MM.1S (cell line): ENCODE results near the gene TADA2B.

Experiments used
- DNase-seq: peaks from one replicate; pipeline ENCODE4 v3.0.0-alpha.2; 2015
- H2AFZ ChIP-seq: fragments of 300-600 bp; sonication (generic); 2 replicates; pipeline ENCODE4 v1.6.0; 2016; ENCODE audit warnings: antibody characterized with exemption, low read length
- H3F3A ChIP-seq: fragments of 300-600 bp; sonication (generic); 2 replicates; pipeline ENCODE4 v1.6.1; 2016; ENCODE audit warnings: mild to moderate bottlenecking, antibody characterized with exemption, low read length, moderate library complexity, mixed read lengths; ENCODE audit not compliant: insufficient read depth
- H3K27ac ChIP-seq: fragments of 300-600 bp; sonication (generic); 2 replicates; pipeline ENCODE4 v1.5.1; 2016; ENCODE audit warnings: mild to moderate bottlenecking, low read length
- H3K27me3 ChIP-seq: fragments of 300-600 bp; sonication (generic); replicated peaks from 2 replicates; pipeline ENCODE4 v1.6.0; 2016; ENCODE audit warnings: low read length; ENCODE audit not compliant: insufficient read depth
- H3K36me3 ChIP-seq: fragments of 300-600 bp; sonication (generic); replicated peaks from 2 replicates; pipeline ENCODE4 v1.6.1; 2016; ENCODE audit warnings: mild to moderate bottlenecking, low read length, mixed read lengths; ENCODE audit not compliant: insufficient read depth
- H3K4me1 ChIP-seq: fragments of 300-600 bp; sonication (generic); 2 replicates; pipeline ENCODE4 v1.6.1; 2016; ENCODE audit warnings: low read length, mixed read lengths
- H3K4me2 ChIP-seq: fragments of 300-600 bp; sonication (generic); 2 replicates; pipeline ENCODE4 v1.6.0; 2016; ENCODE audit warnings: low read depth, low read length
- H3K4me3 ChIP-seq: fragments of 300-600 bp; sonication (generic); 2 replicates; pipeline ENCODE4 v1.5.1; 2016; ENCODE audit warnings: low read length, mixed read lengths
- H3K79me2 ChIP-seq: fragments of 300-600 bp; sonication (generic); 2 replicates; pipeline ENCODE4 v1.6.1; 2016; ENCODE audit warnings: mixed run types, low read length, mixed read lengths
- H3K9ac ChIP-seq: fragments of 300-600 bp; sonication (generic); 2 replicates; pipeline ENCODE4 v1.6.1; 2016; ENCODE audit warnings: low read length, mixed read lengths
- H3K9me2 ChIP-seq: fragments of 300-600 bp; sonication (generic); replicated peaks from 2 replicates; pipeline ENCODE4 v1.6.1; 2016; ENCODE audit warnings: mild to moderate bottlenecking, low read length, mixed read lengths; ENCODE audit not compliant: insufficient read depth
- H3K9me3 ChIP-seq: fragments of 300-600 bp; sonication (generic); replicated peaks from 2 replicates; pipeline ENCODE4 v1.6.1; 2016; ENCODE audit warnings: mild to moderate bottlenecking, low read length, mixed read lengths; ENCODE audit not compliant: insufficient read depth
- H4K20me1 ChIP-seq: fragments of 300-600 bp; sonication (generic); 2 replicates; pipeline ENCODE4 v1.6.1; 2016; ENCODE audit warnings: mild to moderate bottlenecking, low read length, moderate library complexity, mixed read lengths; ENCODE audit not compliant: insufficient read depth
- EZH2 ChIP-seq: fragments of 300-600 bp; sonication (generic); optimal IDR thresholded peaks from 2 replicates; pipeline ENCODE3; 2017; ENCODE audit warnings: low read depth, mild to moderate bottlenecking, antibody characterized with exemption, low read length, mixed read lengths
- EZH2phosphoT487 ChIP-seq: fragments of 300-600 bp; sonication (generic); IDR thresholded peaks from 2 replicates; pipeline ENCODE4 v1.6.1; 2018; ENCODE audit warnings: antibody characterized with exemption, low read length
- TF ChIP-seq, protein P1 (sequence below): fragments of 300-600 bp; sonication (generic); IDR thresholded peaks from 2 replicates; pipeline ENCODE4 v1.5.1; 2016; ENCODE audit warnings: antibody characterized with exemption, low read length, mixed read lengths

TADA2B gene

GRCh38 chr4:7103031-7103606 lies 59.9 kb downstream of the TADA2B start:
- Histone ChIP-seq H3K4me1 (no peaks in the 10 kb centered on the region), H3K9me2 (no peaks in the 10 kb centered on the region), H3K27ac (no peak overlapping the region), H3K79me2 (no peaks in the 10 kb centered on the region), H3K27me3 (peaks cover 77% of the 10 kb centered on the region), H2AFZ (peak overlapping the region; percentile 43), H3K9me3 (no peaks in the 10 kb centered on the region), H4K20me1 (no peaks in the 10 kb centered on the region), H3K9ac (no peak overlapping the region), H3K4me3 (peak overlapping the region; percentile 47), H3K36me3 (no peaks in the 10 kb centered on the region), H3F3A (no peaks in the 10 kb centered on the region), H3K4me2 (peak overlapping the region; percentile 92)
- TF ChIP-seq, protein P1, sequence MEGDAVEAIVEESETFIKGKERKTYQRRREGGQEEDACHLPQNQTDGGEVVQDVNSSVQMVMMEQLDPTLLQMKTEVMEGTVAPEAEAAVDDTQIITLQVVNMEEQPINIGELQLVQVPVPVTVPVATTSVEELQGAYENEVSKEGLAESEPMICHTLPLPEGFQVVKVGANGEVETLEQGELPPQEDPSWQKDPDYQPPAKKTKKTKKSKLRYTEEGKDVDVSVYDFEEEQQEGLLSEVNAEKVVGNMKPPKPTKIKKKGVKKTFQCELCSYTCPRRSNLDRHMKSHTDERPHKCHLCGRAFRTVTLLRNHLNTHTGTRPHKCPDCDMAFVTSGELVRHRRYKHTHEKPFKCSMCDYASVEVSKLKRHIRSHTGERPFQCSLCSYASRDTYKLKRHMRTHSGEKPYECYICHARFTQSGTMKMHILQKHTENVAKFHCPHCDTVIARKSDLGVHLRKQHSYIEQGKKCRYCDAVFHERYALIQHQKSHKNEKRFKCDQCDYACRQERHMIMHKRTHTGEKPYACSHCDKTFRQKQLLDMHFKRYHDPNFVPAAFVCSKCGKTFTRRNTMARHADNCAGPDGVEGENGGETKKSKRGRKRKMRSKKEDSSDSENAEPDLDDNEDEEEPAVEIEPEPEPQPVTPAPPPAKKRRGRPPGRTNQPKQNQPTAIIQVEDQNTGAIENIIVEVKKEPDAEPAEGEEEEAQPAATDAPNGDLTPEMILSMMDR, result no peak
- TF ChIP-seq EZH2phosphoT487, result no peak
- TF ChIP-seq EZH2, result no peak
- DNase-seq, result peak; percentile 36

DNA sequence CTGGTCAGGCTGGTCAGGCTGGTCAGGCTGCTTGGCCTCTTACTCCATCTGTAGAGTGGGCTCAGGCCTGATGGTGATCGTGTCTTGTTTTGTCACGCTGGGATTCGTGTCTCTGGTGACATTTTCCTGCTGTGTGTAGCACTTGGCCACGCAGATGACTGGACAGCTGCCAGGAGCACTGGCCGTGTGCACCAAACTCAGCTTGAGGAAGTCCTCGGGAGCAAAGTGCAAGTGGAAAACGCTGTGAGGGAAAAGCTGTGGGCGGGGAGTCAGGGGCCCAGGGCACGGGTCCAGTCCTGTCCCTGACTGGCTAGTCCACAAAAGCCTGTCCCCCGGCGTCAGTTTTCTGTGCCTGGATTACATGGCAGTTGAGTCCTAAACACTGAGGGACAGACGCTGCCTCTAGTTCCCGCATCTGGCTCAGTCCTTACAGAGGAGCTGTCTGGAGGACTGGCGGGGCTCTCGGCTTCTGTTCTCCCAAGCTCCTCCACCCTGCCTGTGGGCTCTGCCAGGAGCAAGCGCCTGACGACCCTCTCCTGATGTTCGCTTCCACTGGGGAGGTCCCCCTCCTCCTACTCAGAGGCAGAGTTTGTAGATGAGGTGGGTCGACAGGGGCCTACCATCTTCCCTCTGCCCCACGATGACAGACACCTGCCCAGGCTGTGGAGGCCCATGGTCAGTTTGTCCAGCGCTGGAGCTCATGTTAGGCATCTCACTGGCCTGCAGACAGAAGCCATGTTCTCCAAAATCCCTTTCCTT lies 60.6 kb downstream of the TADA2B start:
- Histone ChIP-seq H3K4me3 (no peak overlapping the region), H3F3A (no peaks in the 10 kb centered on the region), H3K9me2 (no peaks in the 10 kb centered on the region), H3K9me3 (no peaks in the 10 kb centered on the region), H3K79me2 (no peaks in the 10 kb centered on the region), H3K27ac (no peak overlapping the region), H3K27me3 (peaks cover 77% of the 10 kb centered on the region), H3K4me1 (no peaks in the 10 kb centered on the region), H3K4me2 (peak overlapping the region; percentile 92; the same call in 1 of the 2 replicates), H3K36me3 (no peaks in the 10 kb centered on the region), H2AFZ (no peak overlapping the region), H3K9ac (no peak overlapping the region), H4K20me1 (no peaks in the 10 kb centered on the region)
- DNase-seq, result no peak
- TF ChIP-seq, protein P1, result no peak
- TF ChIP-seq EZH2phosphoT487 (no peak), EZH2 (no peak)

- no peak overlapping the region for H3K4me3 ChIP-seq
- no peaks in the 10 kb centered on the region for H3F3A ChIP-seq
- DNase-seq, result no peak
- H3K79me2 ChIP-seq, result no peaks in the 10 kb centered on the region
- H3K27me3 ChIP-seq, result peaks cover 81% of the 10 kb centered on the region
- no peak overlapping the region for H3K27ac ChIP-seq
- TF ChIP-seq EZH2 (no peak), EZH2phosphoT487 (no peak)
- TF ChIP-seq, protein P1, result no peak
- no peak overlapping the region for H3K9ac ChIP-seq
- H4K20me1 ChIP-seq, result no peaks in the 10 kb centered on the region
- no peaks in the 10 kb centered on the region for H3K9me3 ChIP-seq
- no peaks in the 10 kb centered on the region for H3K36me3 ChIP-seq
- H3K4me2 ChIP-seq, result no peak overlapping the region
- no peak overlapping the region for H2AFZ ChIP-seq
- no peaks in the 10 kb centered on the region for H3K9me2 ChIP-seq
- no peaks in the 10 kb centered on the region for H3K4me1 ChIP-seq
Measured at GRCh38 chr4:7104366-7105031, 61.3 kb downstream of the TADA2B start.
